WTC11 (cell line): ENCODE results near the gene HNRNPL. TPM values are rescaled to one million over a fixed set of nuclear protein-coding genes. Genes with fewer than 3 reads are reported as not detected.

ENCODE experiments used
- ATAC-seq: fragments of 200-7000 bp; cut with Tn5 transposase; 2 replicates; pipeline ENCODE4 v1.10.0; 2021; ENCODE audit warnings: mild to moderate bottlenecking, moderate library complexity
- CTCF ChIA-PET: fragments of 300-600 bp; sonication (Branson Sonifier 250); formaldehyde crosslinking; loops from one replicate; lab custom pipeline; 2021; ENCODE audit warnings: antibody characterized with exemption; lab: Charles Lee
- POLR2A ChIA-PET: fragments of 350-600 bp; sonication (Branson Sonifier 250); formaldehyde crosslinking; loops from one replicate; lab custom pipeline; 2021; ENCODE audit warnings: antibody characterized with exemption; lab: Charles Lee
- DNase-seq: peaks from one replicate; pipeline ENCODE4 v3.0.0; 2021; ENCODE audit warnings: low spot score
- H3K27ac Mint-ChIP-seq: 2 replicates; pipeline ENCODE4 v1.8.0; 2021; ENCODE audit warnings: mixed read lengths
- H3K27me3 Mint-ChIP-seq: 2 replicates; pipeline ENCODE4 v1.8.0; 2021; ENCODE audit warnings: low read depth, mild to moderate bottlenecking, moderate library complexity, mixed read lengths
- H3K36me3 Mint-ChIP-seq: 2 replicates; pipeline ENCODE4 v1.8.0; 2021; ENCODE audit warnings: mixed read lengths
- H3K4me1 Mint-ChIP-seq: 2 replicates; pipeline ENCODE4 v1.8.0; 2022; ENCODE audit warnings: mixed read lengths
- H3K4me3 Mint-ChIP-seq: 2 replicates; pipeline ENCODE4 v1.8.0; 2021; ENCODE audit warnings: mild to moderate bottlenecking, moderate library complexity, mixed read lengths
- H3K9me3 Mint-ChIP-seq: 2 replicates; pipeline ENCODE4 v1.8.0; 2021; ENCODE audit warnings: mixed read lengths
- ATF6 ChIP-seq: sonication (generic); formaldehyde crosslinking; IDR thresholded peaks from 2 replicates; pipeline ENCODE4 v1.8.1; 2023; ENCODE audit warnings: mild to moderate bottlenecking, missing genetic modification reagents
- CREM ChIP-seq: sonication (generic); formaldehyde crosslinking; IDR thresholded peaks from 2 replicates; pipeline ENCODE4 v1.8.1; 2022; ENCODE audit warnings: mild to moderate bottlenecking, missing genetic modification reagents, moderate library complexity
- ELF4 ChIP-seq: sonication (generic); formaldehyde crosslinking; IDR thresholded peaks from 2 replicates; pipeline ENCODE4 v1.8.1; 2022; ENCODE audit warnings: low read depth, mild to moderate bottlenecking, moderate library complexity, missing genetic modification reagents
- ESRRA ChIP-seq: sonication (generic); formaldehyde crosslinking; IDR thresholded peaks from 2 replicates; pipeline ENCODE4 v1.8.1; 2022; ENCODE audit warnings: mild to moderate bottlenecking, missing genetic modification reagents, borderline replicate concordance
- ETV6 ChIP-seq: sonication (generic); formaldehyde crosslinking; IDR thresholded peaks from 2 replicates; pipeline ENCODE4 v1.8.1; 2022; ENCODE audit warnings: mild to moderate bottlenecking, missing genetic modification reagents
- FOXJ3 ChIP-seq: sonication (generic); formaldehyde crosslinking; IDR thresholded peaks from 2 replicates; pipeline ENCODE4 v1.9.0; 2021; ENCODE audit warnings: missing genetic modification reagents, mild to moderate bottlenecking, borderline replicate concordance
- FOXK1 ChIP-seq: sonication (generic); formaldehyde crosslinking; IDR thresholded peaks from 2 replicates; pipeline ENCODE4 v1.8.0; 2022; ENCODE audit warnings: mild to moderate bottlenecking, moderate library complexity, missing genetic modification reagents
- GABPB1 ChIP-seq: sonication (generic); formaldehyde crosslinking; IDR thresholded peaks from 2 replicates; pipeline ENCODE4 v1.8.1; 2023; ENCODE audit warnings: mild to moderate bottlenecking, missing genetic modification reagents
- GTF2I ChIP-seq: fragments of 250-450 bp; sonication (Bioruptor Pico); conservative IDR thresholded peaks from 2 replicates; pipeline ENCODE4 v1.4.0; 2021; ENCODE audit warnings: mild to moderate bottlenecking
- HMGA2 ChIP-seq: fragments of 250-450 bp; sonication (Bioruptor Pico); IDR thresholded peaks from 2 replicates; pipeline ENCODE4 v1.4.0; 2021; ENCODE audit warnings: mild to moderate bottlenecking, moderate library complexity
- MLX ChIP-seq: sonication (generic); formaldehyde crosslinking; IDR thresholded peaks from 2 replicates; pipeline ENCODE4 v1.8.1; 2023; ENCODE audit warnings: mild to moderate bottlenecking, missing genetic modification reagents, moderate library complexity
- NFATC4 ChIP-seq: fragments of 250-450 bp; sonication (Bioruptor Pico); IDR thresholded peaks from 2 replicates; pipeline ENCODE4 v1.9.0; 2021; ENCODE audit warnings: mild to moderate bottlenecking
- NR3C1 ChIP-seq: sonication (generic); formaldehyde crosslinking; conservative IDR thresholded peaks from 2 replicates; pipeline ENCODE4 v1.8.1; 2023; ENCODE audit warnings: low read depth, mild to moderate bottlenecking, missing genetic modification reagents
- PRDM15 ChIP-seq: sonication (generic); formaldehyde crosslinking; IDR thresholded peaks from 2 replicates; pipeline ENCODE4 v1.8.0; 2022; ENCODE audit warnings: missing genetic modification reagents
- SMAD4 ChIP-seq: sonication (generic); formaldehyde crosslinking; IDR thresholded peaks from 2 replicates; pipeline ENCODE4 v1.8.0; 2022; ENCODE audit warnings: mild to moderate bottlenecking, missing genetic modification reagents
- ZNF423 ChIP-seq: fragments of 250-450 bp; sonication (Bioruptor Pico); IDR thresholded peaks from 2 replicates; pipeline ENCODE4 v2.1.2; 2022; ENCODE audit warnings: mild to moderate bottlenecking, moderate library complexity
- total RNA-seq: library from RNA; stranded (reverse); gene quantifications from 3 replicates; pipeline ENCODE4 v1.2.3, GENCODE V29; 2021
- TF ChIP-seq, protein P1 (sequence below): sonication (generic); formaldehyde crosslinking; IDR thresholded peaks from 2 replicates; pipeline ENCODE4 v1.8.0; 2022; ENCODE audit warnings: mild to moderate bottlenecking, missing genetic modification reagents
- TF ChIP-seq, protein P2 (sequence below): sonication (generic); formaldehyde crosslinking; IDR thresholded peaks from 2 replicates; pipeline ENCODE4 v1.8.1; 2022; ENCODE audit warnings: mild to moderate bottlenecking, missing genetic modification reagents, moderate library complexity, borderline replicate concordance
- TF ChIP-seq, protein P3 (sequence below): fragments of 250-450 bp; sonication (Bioruptor Pico); IDR thresholded peaks from 2 replicates; pipeline ENCODE4 v1.8.0; 2021; ENCODE audit warnings: mild to moderate bottlenecking
- TF ChIP-seq, protein P4 (sequence below): sonication (generic); formaldehyde crosslinking; IDR thresholded peaks from 2 replicates; pipeline ENCODE4 v1.8.0; 2023; ENCODE audit warnings: missing genetic modification reagents, mild to moderate bottlenecking, borderline replicate concordance
- TF ChIP-seq, protein P5 (sequence below): fragments of 250-450 bp; sonication (Bioruptor Pico); IDR thresholded peaks from 2 replicates; pipeline ENCODE4 v1.9.0; 2021; ENCODE audit warnings: mild to moderate bottlenecking

Gene HNRNPL
- total RNA-seq, 1 experiment from 2014 or later, result 779 TPM

DNA sequence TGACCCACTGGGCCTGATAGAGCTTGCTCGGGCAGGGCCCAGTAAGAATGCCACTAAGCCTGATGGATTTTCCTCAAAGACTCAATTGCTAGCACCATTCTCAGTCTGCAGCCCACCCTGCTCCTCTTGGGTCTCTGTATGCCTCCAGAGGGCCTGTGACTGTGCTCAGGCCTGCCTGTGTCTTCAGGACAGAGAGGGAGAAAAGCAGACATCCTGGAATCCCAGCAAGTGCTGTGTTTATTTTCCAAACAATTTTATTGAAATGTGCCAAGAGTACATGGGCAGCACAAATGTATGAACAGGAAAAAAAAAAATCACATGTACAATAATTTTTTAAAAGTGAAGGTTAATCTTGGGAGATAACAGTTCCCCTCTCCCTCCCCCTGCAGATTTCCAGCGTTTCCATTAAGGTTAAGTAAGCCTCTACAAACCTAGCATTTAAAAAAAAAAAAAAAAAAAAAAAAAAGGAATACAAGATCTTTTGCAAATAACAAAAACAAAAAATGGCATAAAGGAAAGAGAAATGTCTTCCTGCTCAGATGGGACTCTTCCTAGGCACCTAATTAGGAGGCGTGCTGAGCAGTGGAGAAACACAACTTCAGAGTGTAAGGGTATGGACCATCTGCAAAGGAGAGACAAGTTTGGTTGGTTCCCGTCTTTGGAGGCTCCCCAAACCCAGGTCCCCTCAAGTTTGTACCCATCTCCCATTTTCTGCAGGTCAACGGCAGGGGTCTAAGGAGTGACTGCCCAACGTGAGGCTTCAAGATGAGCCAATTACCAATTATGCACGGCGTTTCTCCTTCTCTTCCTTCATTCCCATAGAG lies 13.4 kb downstream of the HNRNPL start (continued):
- TF ChIP-seq ATF6, result no peak
- TF ChIP-seq ELF4, result no peak
- TF ChIP-seq ZNF423 (CRISPR knock-in tag), result no peak
- TF ChIP-seq MLX (CRISPR knock-in tag), result no peak
- no peak for TF ChIP-seq SMAD4 (CRISPR knock-in tag)
- TF ChIP-seq HMGA2 (CRISPR knock-in tag), result no peak
- no peak for TF ChIP-seq FOXJ3 (CRISPR knock-in tag)
- TF ChIP-seq, protein P1, sequence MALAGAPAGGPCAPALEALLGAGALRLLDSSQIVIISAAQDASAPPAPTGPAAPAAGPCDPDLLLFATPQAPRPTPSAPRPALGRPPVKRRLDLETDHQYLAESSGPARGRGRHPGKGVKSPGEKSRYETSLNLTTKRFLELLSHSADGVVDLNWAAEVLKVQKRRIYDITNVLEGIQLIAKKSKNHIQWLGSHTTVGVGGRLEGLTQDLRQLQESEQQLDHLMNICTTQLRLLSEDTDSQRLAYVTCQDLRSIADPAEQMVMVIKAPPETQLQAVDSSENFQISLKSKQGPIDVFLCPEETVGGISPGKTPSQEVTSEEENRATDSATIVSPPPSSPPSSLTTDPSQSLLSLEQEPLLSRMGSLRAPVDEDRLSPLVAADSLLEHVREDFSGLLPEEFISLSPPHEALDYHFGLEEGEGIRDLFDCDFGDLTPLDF, result no peak
- TF ChIP-seq, protein P2, sequence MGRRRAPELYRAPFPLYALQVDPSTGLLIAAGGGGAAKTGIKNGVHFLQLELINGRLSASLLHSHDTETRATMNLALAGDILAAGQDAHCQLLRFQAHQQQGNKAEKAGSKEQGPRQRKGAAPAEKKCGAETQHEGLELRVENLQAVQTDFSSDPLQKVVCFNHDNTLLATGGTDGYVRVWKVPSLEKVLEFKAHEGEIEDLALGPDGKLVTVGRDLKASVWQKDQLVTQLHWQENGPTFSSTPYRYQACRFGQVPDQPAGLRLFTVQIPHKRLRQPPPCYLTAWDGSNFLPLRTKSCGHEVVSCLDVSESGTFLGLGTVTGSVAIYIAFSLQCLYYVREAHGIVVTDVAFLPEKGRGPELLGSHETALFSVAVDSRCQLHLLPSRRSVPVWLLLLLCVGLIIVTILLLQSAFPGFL (CRISPR knock-in tag), result no peak
- no peak for TF ChIP-seq GTF2I (CRISPR knock-in tag)

- Mint-ChIP-seq H3K9me3 (no peaks in the 10 kb centered on the region), H3K27ac (peak overlapping the region; percentile 53), H3K27me3 (no peaks in the 10 kb centered on the region), H3K36me3 (peaks cover 49% of the 10 kb centered on the region), H3K4me3 (no peak overlapping the region), H3K4me1 (peaks cover 14% of the 10 kb centered on the region)
- ChIA-PET CTCF (interaction anchor here (1.6 kb wide), 2 partner anchors 35 to 42 kb away, joined by 3 to 4 read pairs; no protein-coding TSS in a partner anchor), POLR2A (no interaction called here)
- no peak for DNase-seq
- ATAC-seq, result no peak
- TF ChIP-seq, protein P3, sequence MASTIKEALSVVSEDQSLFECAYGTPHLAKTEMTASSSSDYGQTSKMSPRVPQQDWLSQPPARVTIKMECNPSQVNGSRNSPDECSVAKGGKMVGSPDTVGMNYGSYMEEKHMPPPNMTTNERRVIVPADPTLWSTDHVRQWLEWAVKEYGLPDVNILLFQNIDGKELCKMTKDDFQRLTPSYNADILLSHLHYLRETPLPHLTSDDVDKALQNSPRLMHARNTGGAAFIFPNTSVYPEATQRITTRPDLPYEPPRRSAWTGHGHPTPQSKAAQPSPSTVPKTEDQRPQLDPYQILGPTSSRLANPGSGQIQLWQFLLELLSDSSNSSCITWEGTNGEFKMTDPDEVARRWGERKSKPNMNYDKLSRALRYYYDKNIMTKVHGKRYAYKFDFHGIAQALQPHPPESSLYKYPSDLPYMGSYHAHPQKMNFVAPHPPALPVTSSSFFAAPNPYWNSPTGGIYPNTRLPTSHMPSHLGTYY (CRISPR knock-in tag), result no peak
- TF ChIP-seq NFATC4, result no peak
- no peak for TF ChIP-seq ETV6 (CRISPR knock-in tag)
- no peak for TF ChIP-seq FOXJ3 (CRISPR knock-in tag)
- no peak for TF ChIP-seq CREM
- TF ChIP-seq FOXK1 (CRISPR knock-in tag), result no peak
- TF ChIP-seq NR3C1, result no peak
- no peak for TF ChIP-seq PRDM15 (CRISPR knock-in tag)
- TF ChIP-seq GABPB1 (CRISPR knock-in tag), result no peak
- TF ChIP-seq, protein P4, sequence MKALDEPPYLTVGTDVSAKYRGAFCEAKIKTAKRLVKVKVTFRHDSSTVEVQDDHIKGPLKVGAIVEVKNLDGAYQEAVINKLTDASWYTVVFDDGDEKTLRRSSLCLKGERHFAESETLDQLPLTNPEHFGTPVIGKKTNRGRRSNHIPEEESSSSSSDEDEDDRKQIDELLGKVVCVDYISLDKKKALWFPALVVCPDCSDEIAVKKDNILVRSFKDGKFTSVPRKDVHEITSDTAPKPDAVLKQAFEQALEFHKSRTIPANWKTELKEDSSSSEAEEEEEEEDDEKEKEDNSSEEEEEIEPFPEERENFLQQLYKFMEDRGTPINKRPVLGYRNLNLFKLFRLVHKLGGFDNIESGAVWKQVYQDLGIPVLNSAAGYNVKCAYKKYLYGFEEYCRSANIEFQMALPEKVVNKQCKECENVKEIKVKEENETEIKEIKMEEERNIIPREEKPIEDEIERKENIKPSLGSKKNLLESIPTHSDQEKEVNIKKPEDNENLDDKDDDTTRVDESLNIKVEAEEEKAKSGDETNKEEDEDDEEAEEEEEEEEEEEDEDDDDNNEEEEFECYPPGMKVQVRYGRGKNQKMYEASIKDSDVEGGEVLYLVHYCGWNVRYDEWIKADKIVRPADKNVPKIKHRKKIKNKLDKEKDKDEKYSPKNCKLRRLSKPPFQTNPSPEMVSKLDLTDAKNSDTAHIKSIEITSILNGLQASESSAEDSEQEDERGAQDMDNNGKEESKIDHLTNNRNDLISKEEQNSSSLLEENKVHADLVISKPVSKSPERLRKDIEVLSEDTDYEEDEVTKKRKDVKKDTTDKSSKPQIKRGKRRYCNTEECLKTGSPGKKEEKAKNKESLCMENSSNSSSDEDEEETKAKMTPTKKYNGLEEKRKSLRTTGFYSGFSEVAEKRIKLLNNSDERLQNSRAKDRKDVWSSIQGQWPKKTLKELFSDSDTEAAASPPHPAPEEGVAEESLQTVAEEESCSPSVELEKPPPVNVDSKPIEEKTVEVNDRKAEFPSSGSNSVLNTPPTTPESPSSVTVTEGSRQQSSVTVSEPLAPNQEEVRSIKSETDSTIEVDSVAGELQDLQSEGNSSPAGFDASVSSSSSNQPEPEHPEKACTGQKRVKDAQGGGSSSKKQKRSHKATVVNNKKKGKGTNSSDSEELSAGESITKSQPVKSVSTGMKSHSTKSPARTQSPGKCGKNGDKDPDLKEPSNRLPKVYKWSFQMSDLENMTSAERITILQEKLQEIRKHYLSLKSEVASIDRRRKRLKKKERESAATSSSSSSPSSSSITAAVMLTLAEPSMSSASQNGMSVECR, result no peak
- TF ChIP-seq ESRRA (CRISPR knock-in tag), result no peak
- TF ChIP-seq, protein P5, sequence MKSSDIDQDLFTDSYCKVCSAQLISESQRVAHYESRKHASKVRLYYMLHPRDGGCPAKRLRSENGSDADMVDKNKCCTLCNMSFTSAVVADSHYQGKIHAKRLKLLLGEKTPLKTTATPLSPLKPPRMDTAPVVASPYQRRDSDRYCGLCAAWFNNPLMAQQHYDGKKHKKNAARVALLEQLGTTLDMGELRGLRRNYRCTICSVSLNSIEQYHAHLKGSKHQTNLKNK (CRISPR knock-in tag), result no peak
Observed at GRCh38 chr19:38834590-38834989, 15.2 kb downstream of the HNRNPL start.
